ENCODE measurements around the gene CD48. TPM values are rescaled to one million over a fixed set of nuclear protein-coding genes. Genes with fewer than 3 reads are reported as not detected.

The CD48 gene
- total and polyA plus RNA-seq, 7 donors, result 0.35 to 1.7 (median 0.99) TPM

GRCh38 chr1:160682983-160683865 lies 28.4 kb downstream of the CD48 start:
- no peak for DNase-seq
- no peak for ATAC-seq
- WGBS, 3 donors, result 51 to 68% (median 63%) methylated on average over 4 of the region's 4 CpGs
- H3K9me3 ChIP-seq, result no peaks in the 10 kb centered on the region
- no peak overlapping the region for H3K4me3 ChIP-seq
- no peaks in the 10 kb centered on the region for H3K36me3 ChIP-seq (ENCODE audit: insufficient read depth in 1 of 2, low read depth in 1 of 2)
- TF ChIP-seq CTCF (IDR thresholded peaks at IDR 0.05), result no peak
- intact Hi-C loops (cut with DNase I), result no loop called here
- H3K4me1 ChIP-seq, result no peaks in the 10 kb centered on the region
- H3K27me3 ChIP-seq (ENCODE audit: insufficient read depth in 3 of 3, low read length in 2 of 3), result no peaks in the 10 kb centered on the region
- no peak overlapping the region for H3K27ac ChIP-seq

- H3K36me3 ChIP-seq (ENCODE audit: insufficient read depth in 1 of 2, low read depth in 1 of 2), result no peaks in the 10 kb centered on the region
- TF ChIP-seq CTCF (IDR thresholded peaks at IDR 0.05), result no peak
- no peak overlapping the region for H3K4me3 ChIP-seq
- 94 to 97% (median 96%) methylated on average over 3 of the region's 3 CpGs for WGBS, 3 donors
- no peak overlapping the region for H3K27ac ChIP-seq
- H3K9me3 ChIP-seq, result no peaks in the 10 kb centered on the region
- no peaks in the 10 kb centered on the region for H3K27me3 ChIP-seq (ENCODE audit: insufficient read depth in 3 of 3, low read length in 2 of 3)
- no peak for DNase-seq
- ATAC-seq, result no peak
- no peaks in the 10 kb centered on the region for H3K4me1 ChIP-seq
- intact Hi-C loops (cut with DNase I), result no loop called here
Measured at GRCh38 chr1:160681891-160682140, 29.8 kb downstream of the CD48 start.

- no peaks in the 10 kb centered on the region for H3K9me3 ChIP-seq
- H3K4me3 ChIP-seq, result no peak overlapping the region
- no peaks in the 10 kb centered on the region for H3K36me3 ChIP-seq (ENCODE audit: insufficient read depth in 1 of 2, low read depth in 1 of 2)
- intact Hi-C loops (cut with DNase I), result no loop called here
- no peaks in the 10 kb centered on the region for H3K4me1 ChIP-seq
- peak; percentile 56 to 75 for DNase-seq
- ATAC-seq, result no peak
- H3K27me3 ChIP-seq (ENCODE audit: insufficient read depth in 3 of 3, low read length in 2 of 3), result no peaks in the 10 kb centered on the region
- TF ChIP-seq CTCF (IDR thresholded peaks at IDR 0.05), result peak; percentile 31
- no peak overlapping the region for H3K27ac ChIP-seq
- WGBS, 3 donors, result 43 to 45% (median 44%) methylated on average over 10 of the region's 10 CpGs
Measured at GRCh38 chr1:160681066-160681890, 30.3 kb downstream of the CD48 start.

GRCh38 chr1:160680399-160680798 lies 31.2 kb downstream of the CD48 start:
- H3K27me3 ChIP-seq (ENCODE audit: insufficient read depth in 3 of 3, low read length in 2 of 3), result no peaks in the 10 kb centered on the region
- no peak for ATAC-seq
- H3K9me3 ChIP-seq, result no peaks in the 10 kb centered on the region
- WGBS, 3 donors, result 86 to 92% (median 88%) methylated on average over 8 of the region's 8 CpGs
- no peak for TF ChIP-seq CTCF (IDR thresholded peaks at IDR 0.05)
- intact Hi-C loops (cut with DNase I), result no loop called here
- H3K4me1 ChIP-seq, result no peaks in the 10 kb centered on the region
- no peak overlapping the region for H3K4me3 ChIP-seq
- no peak for DNase-seq
- no peaks in the 10 kb centered on the region for H3K36me3 ChIP-seq (ENCODE audit: insufficient read depth in 1 of 2, low read depth in 1 of 2)
- no peak overlapping the region for H3K27ac ChIP-seq

Data from psoas muscle (tissue), 8 donors.